ENCODE data around the gene MGLL. TPM values are rescaled to one million over a fixed set of nuclear protein-coding genes. Genes with fewer than 3 reads are reported as not detected.
"Not testable (repeated sequence)": the region's sequence is repeated elsewhere in the genome, so short reads cannot be mapped to it uniquely, and the experiment has no call there.

Gene MGLL
- total RNA-seq, 1 donor from 2014 or later = 10.3 TPM

DNA sequence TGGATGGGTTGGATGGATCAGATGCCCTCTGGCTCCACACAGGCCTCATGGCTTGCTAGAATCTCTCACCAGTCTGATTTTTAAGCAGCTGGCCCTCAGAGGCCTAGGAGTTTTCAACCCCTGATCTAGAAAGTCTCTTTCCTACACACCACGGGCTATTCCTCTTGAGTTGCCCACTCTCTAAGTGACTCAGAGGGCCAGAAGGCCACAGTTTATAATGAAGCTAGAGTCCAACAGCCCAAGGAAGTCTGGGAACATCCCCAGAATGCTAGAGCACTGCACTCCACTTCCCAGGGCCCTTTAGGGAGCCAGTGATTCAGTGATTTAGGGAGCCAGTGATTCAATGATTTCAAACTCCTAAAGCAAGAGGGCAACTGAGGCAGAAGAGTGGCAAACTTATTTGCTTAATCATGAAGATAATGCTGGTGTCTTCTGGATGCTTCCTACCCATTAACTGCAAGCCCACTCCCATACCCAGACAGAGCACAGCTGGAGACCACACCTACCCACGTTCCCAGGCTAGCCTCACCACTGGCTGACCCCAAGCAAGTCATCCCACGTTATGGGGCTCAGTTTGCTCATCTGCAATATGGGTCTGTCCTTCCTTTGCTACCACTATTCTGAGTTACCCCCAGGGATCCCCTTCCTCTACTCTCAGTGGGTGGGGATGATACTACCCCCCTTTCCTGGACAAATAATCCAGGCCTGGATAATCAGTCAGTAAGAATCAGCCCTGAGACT lies 112.8 kb downstream of the MGLL start:
- TF ChIP-seq, protein P1, sequence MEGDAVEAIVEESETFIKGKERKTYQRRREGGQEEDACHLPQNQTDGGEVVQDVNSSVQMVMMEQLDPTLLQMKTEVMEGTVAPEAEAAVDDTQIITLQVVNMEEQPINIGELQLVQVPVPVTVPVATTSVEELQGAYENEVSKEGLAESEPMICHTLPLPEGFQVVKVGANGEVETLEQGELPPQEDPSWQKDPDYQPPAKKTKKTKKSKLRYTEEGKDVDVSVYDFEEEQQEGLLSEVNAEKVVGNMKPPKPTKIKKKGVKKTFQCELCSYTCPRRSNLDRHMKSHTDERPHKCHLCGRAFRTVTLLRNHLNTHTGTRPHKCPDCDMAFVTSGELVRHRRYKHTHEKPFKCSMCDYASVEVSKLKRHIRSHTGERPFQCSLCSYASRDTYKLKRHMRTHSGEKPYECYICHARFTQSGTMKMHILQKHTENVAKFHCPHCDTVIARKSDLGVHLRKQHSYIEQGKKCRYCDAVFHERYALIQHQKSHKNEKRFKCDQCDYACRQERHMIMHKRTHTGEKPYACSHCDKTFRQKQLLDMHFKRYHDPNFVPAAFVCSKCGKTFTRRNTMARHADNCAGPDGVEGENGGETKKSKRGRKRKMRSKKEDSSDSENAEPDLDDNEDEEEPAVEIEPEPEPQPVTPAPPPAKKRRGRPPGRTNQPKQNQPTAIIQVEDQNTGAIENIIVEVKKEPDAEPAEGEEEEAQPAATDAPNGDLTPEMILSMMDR (IDR thresholded peaks at IDR 0.05; ENCODE audit: partially characterized antibody, unreplicated experiment) = no peak
- Mint-ChIP-seq H3K4me1 (ENCODE audit: low read depth, unreplicated experiment) (peaks cover 54% of the 10 kb centered on the region), H3K27ac (ENCODE audit: unreplicated experiment) (no peak overlapping the region), H3K36me3 (ENCODE audit: unreplicated experiment) (peaks cover 6% of the 10 kb centered on the region), H3K4me3 (ENCODE audit: unreplicated experiment) (no peak overlapping the region), H3K9me3 (ENCODE audit: unreplicated experiment) (peaks cover 14% of the 10 kb centered on the region), H3K27me3 (ENCODE audit: unreplicated experiment) (peaks cover 11% of the 10 kb centered on the region)
- DNase-seq = no peak

GRCh38 chr3:127708837-127709236 lies 113.5 kb downstream of the MGLL start:
- no peak overlapping the region for H3K4me3 Mint-ChIP-seq (ENCODE audit: unreplicated experiment)
- H3K27me3 Mint-ChIP-seq (ENCODE audit: unreplicated experiment) = peaks cover 8% of the 10 kb centered on the region
- peaks cover 11% of the 10 kb centered on the region for H3K9me3 Mint-ChIP-seq (ENCODE audit: unreplicated experiment)
- H3K27ac Mint-ChIP-seq (ENCODE audit: unreplicated experiment) = no peak overlapping the region
- peaks cover 13% of the 10 kb centered on the region for H3K36me3 Mint-ChIP-seq (ENCODE audit: unreplicated experiment)
- H3K4me1 Mint-ChIP-seq (ENCODE audit: low read depth, unreplicated experiment) = peaks cover 47% of the 10 kb centered on the region
- no peak for DNase-seq
- TF ChIP-seq, protein P1 (IDR thresholded peaks at IDR 0.05; ENCODE audit: partially characterized antibody, unreplicated experiment) = no peak

- Mint-ChIP-seq H3K4me1 (ENCODE audit: low read depth, unreplicated experiment) (peaks cover 42% of the 10 kb centered on the region), H3K27me3 (ENCODE audit: unreplicated experiment) (peaks cover 6% of the 10 kb centered on the region), H3K9me3 (ENCODE audit: unreplicated experiment) (peaks cover 11% of the 10 kb centered on the region), H3K4me3 (ENCODE audit: unreplicated experiment) (no peak overlapping the region), H3K27ac (ENCODE audit: unreplicated experiment) (peak overlapping the region; percentile 93), H3K36me3 (ENCODE audit: unreplicated experiment) (peaks cover 22% of the 10 kb centered on the region)
- TF ChIP-seq, protein P1 (IDR thresholded peaks at IDR 0.05; ENCODE audit: partially characterized antibody, unreplicated experiment) = no peak
- DNase-seq = no peak
Measured at GRCh38 chr3:127707851-127708411, 114.4 kb downstream of the MGLL start.

GRCh38 chr3:127706785-127707351 lies 115.4 kb downstream of the MGLL start:
- H3K36me3 Mint-ChIP-seq (ENCODE audit: unreplicated experiment) = peaks cover 22% of the 10 kb centered on the region
- peaks cover 11% of the 10 kb centered on the region for H3K9me3 Mint-ChIP-seq (ENCODE audit: unreplicated experiment)
- peak; percentile 48 for DNase-seq
- H3K27ac Mint-ChIP-seq (ENCODE audit: unreplicated experiment) = peak overlapping the region; percentile 93
- TF ChIP-seq, protein P1 (IDR thresholded peaks at IDR 0.05; ENCODE audit: partially characterized antibody, unreplicated experiment) = no peak
- peak overlapping the region; percentile 55 for H3K4me3 Mint-ChIP-seq (ENCODE audit: unreplicated experiment)
- H3K27me3 Mint-ChIP-seq (ENCODE audit: unreplicated experiment) = peaks cover 6% of the 10 kb centered on the region
- H3K4me1 Mint-ChIP-seq (ENCODE audit: low read depth, unreplicated experiment) = peaks cover 35% of the 10 kb centered on the region

DNA sequence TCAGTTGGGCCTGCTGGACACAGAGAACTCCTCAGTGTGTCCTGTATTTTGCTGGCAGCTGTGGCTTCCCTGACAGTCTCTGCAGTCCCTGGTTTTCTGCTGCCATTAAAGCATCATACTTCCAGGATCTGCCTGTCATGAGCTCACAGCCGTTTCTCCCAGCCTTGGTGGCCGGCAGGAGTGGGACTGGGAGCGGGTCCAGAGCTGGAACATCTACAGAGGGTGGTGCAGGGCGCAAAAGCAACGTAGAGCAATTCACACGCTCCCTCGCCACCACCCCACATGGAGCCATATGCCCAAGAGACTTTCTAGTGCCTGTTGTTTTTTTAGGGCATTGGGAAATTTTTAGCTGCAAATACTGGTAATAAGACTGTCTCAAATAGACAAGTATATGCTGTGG lies 116.0 kb downstream of the MGLL start:
- Mint-ChIP-seq H3K27me3 (ENCODE audit: unreplicated experiment) (peaks cover 9% of the 10 kb centered on the region), H3K4me1 (ENCODE audit: low read depth, unreplicated experiment) (peaks cover 34% of the 10 kb centered on the region), H3K4me3 (ENCODE audit: unreplicated experiment) (peak overlapping the region; percentile 55), H3K36me3 (ENCODE audit: unreplicated experiment) (peaks cover 22% of the 10 kb centered on the region), H3K9me3 (ENCODE audit: unreplicated experiment) (peaks cover 13% of the 10 kb centered on the region), H3K27ac (ENCODE audit: unreplicated experiment) (peak overlapping the region; percentile 93)
- DNase-seq = peak; percentile 16
- TF ChIP-seq, protein P1 (IDR thresholded peaks at IDR 0.05; ENCODE audit: partially characterized antibody, unreplicated experiment) = no peak

DNA sequence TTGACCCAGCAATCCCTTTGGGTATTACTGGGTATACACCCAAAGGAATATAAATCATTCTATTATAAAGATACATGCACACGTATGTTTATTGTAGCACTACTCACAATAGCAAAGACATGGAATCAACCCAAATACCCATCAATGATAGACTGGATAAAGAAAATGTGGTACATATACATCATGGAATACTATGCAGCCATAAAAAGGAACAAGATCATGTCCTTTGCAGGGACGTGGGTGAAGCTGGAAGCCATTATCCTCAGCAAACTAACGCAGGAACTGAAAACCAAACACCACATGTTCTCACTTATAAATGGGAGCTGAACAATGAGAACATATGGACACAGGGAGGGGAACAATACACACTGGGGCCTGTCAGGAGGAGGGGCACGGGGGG lies 117.5 kb downstream of the MGLL start:
- peaks cover 31% of the 10 kb centered on the region for H3K4me1 Mint-ChIP-seq (ENCODE audit: low read depth, unreplicated experiment)
- not testable (repeated sequence) for H3K4me3 Mint-ChIP-seq (ENCODE audit: unreplicated experiment); H3K27ac Mint-ChIP-seq (ENCODE audit: unreplicated experiment); DNase-seq
- H3K9me3 Mint-ChIP-seq (ENCODE audit: unreplicated experiment) = peaks cover 18% of the 10 kb centered on the region
- peaks cover 22% of the 10 kb centered on the region for H3K36me3 Mint-ChIP-seq (ENCODE audit: unreplicated experiment)
- H3K27me3 Mint-ChIP-seq (ENCODE audit: unreplicated experiment) = peaks cover 17% of the 10 kb centered on the region

Data from glutamatergic neuron (in vitro differentiated cells).